Stimulated activated CD8-positive, alpha-beta memory T cell treated with anti-CD3 and anti-CD28 coated beads, Interleukin-15, amount 100 ng/mL, for 24 hours (primary cell): ENCODE data around the gene GPR15.

Experiments
- DNase-seq: peaks from one replicate; pipeline ENCODE4 v3.0.0-alpha.2; 2020; ENCODE audit warnings: low read depth

GPR15 gene

DNA sequence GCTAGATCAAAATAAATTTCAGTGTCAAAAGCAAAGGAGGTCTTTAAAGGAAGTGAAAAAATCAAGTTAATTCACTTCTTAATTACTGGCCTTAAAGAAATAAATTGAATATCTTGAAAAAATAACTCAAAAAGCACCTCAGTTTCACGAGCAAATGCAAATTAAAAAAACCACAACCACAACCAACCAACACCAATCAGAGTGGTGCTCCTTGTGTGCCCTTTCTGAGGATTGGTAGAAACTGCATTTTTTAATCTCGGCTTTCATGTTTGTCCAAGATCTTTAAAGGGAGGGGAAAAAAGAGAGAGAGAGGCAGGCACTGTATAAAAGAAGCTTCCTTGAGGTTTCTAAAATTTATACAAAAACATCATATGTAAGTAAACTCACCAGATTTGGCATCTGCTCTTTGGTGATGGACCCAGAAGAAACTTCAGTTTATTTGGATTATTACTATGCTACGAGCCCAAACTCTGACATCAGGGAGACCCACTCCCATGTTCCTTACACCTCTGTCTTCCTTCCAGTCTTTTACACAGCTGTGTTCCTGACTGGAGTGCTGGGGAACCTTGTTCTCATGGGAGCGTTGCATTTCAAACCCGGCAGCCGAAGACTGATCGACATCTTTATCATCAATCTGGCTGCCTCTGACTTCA lies at the start of gene GPR15:
GPR15 (plus strand) TSS at position 357 of the 653 bp plus-strand sequence; CDS start at position 413, 56 bp downstream.
- no peak for DNase-seq

GRCh38 chr3:98482717-98483482 lies 48.9 kb upstream of the GPR15 start:
- no peak for DNase-seq

- no peak for DNase-seq
Observed at GRCh38 chr3:98483626-98484025, 48.2 kb upstream of the GPR15 start.

DNA sequence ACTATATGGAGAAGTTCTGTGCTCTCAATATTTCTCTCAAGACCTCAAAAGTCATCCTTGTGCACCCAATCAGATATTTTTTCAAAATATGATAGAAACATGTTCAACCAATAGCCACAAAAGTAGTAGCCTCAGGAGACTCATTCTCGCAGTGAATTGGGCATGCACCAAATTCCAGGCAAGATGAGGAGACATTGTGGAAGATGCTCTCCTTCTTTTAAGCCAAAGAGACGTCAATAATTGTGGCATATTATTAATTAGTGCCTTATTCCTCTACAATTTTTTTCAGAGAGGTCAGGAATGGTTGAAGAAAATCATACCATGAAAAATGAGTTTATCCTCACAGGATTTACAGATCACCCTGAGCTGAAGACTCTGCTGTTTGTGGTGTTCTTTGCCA lies 34.4 kb upstream of the GPR15 start, which contains the start of gene OR5K2:
OR5K2 (plus strand) TSS at position 301 of the 400 bp plus-strand sequence; CDS start at position 301, 0 bp downstream.
- DNase-seq: no peak

- no peak for DNase-seq
Observed at GRCh38 chr3:98500019-98500418, 31.8 kb upstream of the GPR15 start.

- DNase-seq: no peak
Observed at GRCh38 chr3:98501270-98501669, 30.5 kb upstream of the GPR15 start.

GRCh38 chr3:98501863-98502576 lies 29.8 kb upstream of the GPR15 start:
- no peak for DNase-seq

GRCh38 chr3:98504539-98504938 lies 27.2 kb upstream of the GPR15 start:
- DNase-seq: no peak

DNA sequence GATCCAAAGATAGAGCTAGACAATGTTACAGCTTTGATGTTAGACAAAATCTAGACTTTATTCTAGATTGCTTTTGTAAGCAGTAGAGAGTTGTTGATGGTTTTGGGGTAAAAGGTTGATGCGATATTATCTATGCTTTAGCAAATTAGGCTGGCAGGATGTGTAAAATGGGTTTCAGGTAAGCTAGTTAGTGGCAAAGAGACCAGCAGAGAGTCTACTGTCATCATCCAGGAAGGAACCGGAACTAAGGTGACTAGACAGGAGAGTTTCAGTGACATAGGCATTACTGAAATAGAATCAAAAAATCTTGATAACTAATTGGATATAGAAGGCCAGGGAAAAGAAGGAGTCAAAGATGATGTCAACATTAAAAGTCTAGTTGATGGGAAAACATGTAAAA lies 23.2 kb upstream of the GPR15 start:
- DNase-seq: no peak

DNA sequence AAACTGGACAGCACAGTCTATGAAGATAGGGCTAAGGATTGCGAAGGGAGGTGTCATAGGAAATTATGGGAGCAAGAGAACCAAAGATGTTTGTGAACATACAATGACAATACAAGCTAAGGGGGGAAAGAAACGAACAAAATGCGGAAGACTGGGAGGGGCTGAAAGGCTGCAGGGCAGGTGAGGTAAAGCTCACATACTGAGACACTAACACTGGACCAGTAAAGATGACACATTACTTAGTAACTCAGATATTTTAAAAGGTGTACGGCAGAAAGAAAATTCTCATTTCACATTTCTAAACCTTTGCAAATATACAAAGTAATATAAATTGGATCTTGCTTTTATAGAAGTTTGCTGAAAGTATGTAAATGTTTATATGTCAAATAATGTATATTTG lies 19.2 kb upstream of the GPR15 start:
- DNase-seq: no peak

GRCh38 chr3:98513091-98513511 lies 18.7 kb upstream of the GPR15 start:
- no peak for DNase-seq

- DNase-seq: no peak
Observed at GRCh38 chr3:98513736-98514135, 18.0 kb upstream of the GPR15 start.

DNA sequence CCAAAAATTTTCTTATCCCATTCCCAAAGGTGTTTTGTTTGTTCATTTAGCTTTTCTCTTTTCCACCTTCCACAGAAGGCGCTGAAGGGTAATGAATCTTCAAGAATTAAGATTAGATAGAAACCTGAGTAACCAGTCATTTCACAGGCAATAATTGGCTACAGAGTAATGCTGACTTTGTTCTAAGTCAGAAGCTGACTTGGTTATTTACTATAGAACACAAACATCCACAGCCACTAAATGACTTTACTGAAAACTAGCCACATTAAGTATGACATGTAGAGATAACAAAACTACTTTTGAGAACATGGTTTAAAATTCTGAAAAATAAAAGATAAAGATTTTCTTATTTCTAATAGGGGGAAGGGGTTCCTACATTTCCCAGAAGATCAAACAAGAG lies 16.8 kb upstream of the GPR15 start:
- no peak for DNase-seq

- DNase-seq: no peak
Observed at GRCh38 chr3:98518816-98519215, 13.0 kb upstream of the GPR15 start.

- DNase-seq: no peak
Observed at GRCh38 chr3:98519351-98519750, 12.4 kb upstream of the GPR15 start.

DNA sequence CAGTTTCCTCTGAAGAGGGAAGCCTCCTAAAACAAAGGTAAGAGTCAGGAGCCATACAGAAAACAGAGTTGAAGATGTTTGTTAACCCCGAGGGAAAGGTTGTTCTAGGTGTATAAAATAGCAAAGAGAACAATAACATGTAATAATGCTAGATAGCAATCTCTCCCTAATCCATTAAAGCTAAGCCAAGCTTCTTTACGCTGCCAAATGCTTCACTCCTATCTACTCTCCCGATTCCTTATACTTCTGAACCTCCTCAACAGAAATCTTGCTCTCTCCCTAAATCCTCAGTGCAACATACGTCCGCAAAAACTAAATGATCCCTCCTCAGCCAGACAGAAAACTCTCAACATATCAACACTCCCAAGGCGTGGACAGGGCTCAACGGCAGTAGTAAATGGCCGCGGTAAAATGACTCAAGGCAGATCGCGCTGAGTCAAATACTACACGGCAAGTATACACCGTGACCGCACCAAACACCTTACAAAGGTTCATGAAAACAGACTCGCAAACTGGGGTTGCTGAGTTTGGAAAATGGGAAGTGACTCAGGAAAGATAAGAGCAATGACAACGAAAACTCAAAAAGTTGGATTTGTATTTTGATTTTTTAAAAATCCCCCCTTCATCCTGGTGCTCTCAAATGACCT lies 9.8 kb upstream of the GPR15 start:
- DNase-seq: no peak

DNA sequence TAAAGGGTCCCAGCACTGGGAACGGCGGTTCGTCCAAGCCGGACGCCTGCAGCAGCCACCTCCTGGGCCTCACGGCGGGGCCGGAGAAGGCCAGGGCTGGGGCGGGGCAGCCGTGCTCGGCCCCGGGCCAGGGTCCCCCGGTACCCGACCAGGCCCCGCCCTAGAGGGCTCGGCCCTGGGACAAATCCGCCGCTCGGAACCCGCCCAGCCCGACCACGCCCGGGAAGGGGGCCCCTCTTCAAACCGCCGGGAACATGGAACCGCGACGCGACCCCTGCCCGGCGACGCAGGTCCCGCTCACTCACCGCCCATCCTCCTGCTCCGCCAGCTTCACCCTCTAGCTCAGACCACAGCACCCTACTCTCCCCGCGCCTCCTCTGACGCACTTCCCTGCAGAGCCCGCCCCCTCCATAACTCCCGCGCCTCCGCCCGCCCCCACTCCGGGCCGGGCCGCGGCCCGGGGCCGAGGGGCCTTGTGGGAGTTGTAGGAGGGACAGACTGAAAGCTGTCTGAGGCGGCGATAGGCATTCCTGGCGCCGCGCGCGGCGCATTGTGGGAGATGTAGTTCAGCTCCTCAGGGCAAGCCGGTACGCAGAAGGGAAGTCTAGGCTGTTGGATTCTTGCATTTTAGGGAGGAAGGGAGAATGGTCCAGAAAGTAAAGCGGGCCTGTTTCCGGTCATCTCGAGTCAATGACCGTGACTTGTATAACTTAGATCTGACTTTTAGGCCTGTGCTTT lies 9.1 kb upstream of the GPR15 start, which contains the start of gene CLDND1:
CLDND1 (minus strand) TSS at position 359 of the 738 bp plus-strand sequence. CDS start 1,478 bp downstream, outside the sequence.
- DNase-seq: peak; percentile 83

- no peak for DNase-seq
Observed at GRCh38 chr3:98525494-98525893, 6.3 kb upstream of the GPR15 start.

- no peak for DNase-seq
Observed at GRCh38 chr3:98528474-98529346, 3.1 kb upstream of the GPR15 start.

DNA sequence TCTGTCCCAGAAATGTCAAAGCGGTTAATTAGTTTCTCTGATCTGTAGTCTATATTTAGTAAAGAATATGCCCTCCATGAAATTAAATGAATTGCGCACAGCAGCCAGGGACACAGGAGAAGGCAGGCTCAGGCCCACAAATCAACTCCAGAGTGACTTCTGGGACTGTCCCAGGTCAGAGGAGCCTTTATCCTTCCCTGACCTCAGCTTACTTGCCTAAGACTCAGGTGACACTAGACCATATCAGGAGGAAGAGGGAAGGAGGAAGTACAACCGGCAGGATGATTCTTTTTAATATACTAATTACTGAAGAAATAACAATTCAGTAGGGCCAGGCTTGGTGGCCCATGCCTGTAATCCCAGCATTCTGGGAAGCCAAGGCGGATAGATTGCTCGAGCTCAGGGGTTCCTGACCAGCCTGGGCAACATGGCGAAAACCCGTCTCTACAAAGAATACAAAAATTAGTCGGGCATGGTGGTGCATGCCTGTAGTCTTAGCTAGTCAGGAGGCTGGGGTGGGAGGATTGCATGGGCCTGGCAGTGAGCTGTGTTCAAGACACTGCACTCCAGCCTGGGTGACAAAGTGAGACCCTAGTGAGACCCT lies 1.8 kb upstream of the GPR15 start:
- no peak for DNase-seq
